Effector CD4-positive, alpha-beta T cell (primary cell): Measurements from ENCODE around the gene SPINK5.

ENCODE experiments used
- DNase-seq: peaks from one replicate; pipeline ENCODE4 v3.0.0-alpha.2; 2020

SPINK5 gene

GRCh38 chr5:148091991-148092964 is 28.5 kb downstream of the SPINK5 start:
- DNase-seq, result no peak

DNA sequence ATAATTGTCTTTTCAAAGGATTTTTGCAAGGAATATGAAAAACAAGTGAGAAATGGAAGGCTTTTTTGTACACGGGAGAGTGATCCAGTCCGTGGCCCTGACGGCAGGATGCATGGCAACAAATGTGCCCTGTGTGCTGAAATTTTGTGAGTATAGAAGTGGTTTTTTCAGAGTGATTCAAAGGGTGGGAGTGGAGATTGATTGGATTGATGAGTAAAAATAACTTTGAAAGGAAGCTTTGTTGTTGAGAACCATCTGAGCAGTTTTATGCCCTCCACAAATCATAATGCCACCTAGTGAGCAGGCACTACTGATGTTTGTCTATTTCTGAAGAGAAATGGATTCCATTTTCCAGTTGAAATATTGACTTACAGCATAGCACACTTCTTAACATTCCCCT is 30.6 kb downstream of the SPINK5 start:
- no peak for DNase-seq

DNA sequence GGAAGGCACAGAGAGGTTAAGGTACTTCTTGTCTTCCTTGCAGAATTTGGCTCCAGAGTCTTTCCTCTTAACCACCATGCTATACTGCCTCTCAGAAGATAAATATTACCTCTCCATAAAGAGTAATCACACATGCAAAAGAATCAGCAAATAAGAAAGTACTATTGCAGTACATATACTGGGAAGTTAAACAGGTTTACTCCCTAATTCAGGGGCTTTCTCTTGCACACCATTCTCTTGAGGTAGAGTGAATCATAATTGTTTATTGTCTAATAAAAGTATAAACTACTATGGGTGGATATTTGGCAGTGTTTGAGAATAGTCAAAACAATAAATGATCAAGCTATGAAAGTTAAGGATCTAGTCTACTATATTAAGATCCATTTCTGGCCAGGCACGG is 40.4 kb downstream of the SPINK5 start:
- DNase-seq, result no peak

GRCh38 chr5:148107608-148108007 is 43.8 kb downstream of the SPINK5 start:
- no peak for DNase-seq

- no peak for DNase-seq
Measured at GRCh38 chr5:148113243-148113642, 49.5 kb downstream of the SPINK5 start.

GRCh38 chr5:148120317-148120716 is 56.5 kb downstream of the SPINK5 start:
- DNase-seq, result no peak

- no peak for DNase-seq
Measured at GRCh38 chr5:148125641-148126040, 61.9 kb downstream of the SPINK5 start.

DNA sequence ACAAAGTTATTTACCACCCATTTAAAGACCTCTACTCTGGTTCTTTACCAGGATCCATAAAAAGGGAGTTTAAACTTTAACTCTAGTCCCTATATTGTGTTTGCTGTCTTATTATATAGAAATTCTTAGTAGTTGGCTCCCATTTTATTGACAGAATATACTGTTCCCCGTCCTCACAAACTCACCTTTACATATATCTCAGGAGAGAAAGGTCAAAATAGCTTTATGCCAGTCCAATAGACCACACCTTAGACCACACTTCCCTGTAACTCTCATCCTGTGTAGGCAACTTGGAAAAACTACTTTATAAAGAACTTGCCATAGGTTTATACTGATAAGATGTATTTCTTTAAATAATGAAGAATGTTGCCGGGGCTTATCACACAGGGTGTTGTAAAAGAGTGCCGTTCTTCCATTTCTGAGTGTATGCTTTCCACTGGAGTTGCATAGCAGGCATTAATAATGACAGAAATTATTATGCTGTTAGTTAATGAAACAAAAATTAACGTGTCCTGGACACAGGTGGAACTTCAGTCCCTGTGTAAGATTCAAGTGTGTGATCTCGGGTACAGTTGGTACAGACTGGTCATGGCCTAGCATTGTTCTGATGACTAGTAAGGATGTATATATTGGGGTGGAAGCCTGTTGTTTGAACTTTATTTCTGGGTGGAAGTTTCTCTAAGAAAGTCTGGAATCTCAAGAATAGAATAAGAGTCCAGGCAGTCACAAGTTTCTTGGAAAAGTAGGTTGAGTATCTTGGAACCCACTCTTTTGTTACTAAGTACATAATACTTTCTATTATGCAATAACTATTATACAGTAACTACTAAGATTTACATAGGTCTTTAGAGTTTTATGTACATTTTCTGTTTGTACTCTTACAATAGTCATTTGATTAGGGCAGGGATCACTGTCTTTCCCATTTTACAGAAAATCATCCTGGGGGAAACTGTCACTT is 71.6 kb downstream of the SPINK5 start:
- no peak for DNase-seq

- DNase-seq, result no peak
Measured at GRCh38 chr5:148140846-148141245, 77.1 kb downstream of the SPINK5 start.

DNA sequence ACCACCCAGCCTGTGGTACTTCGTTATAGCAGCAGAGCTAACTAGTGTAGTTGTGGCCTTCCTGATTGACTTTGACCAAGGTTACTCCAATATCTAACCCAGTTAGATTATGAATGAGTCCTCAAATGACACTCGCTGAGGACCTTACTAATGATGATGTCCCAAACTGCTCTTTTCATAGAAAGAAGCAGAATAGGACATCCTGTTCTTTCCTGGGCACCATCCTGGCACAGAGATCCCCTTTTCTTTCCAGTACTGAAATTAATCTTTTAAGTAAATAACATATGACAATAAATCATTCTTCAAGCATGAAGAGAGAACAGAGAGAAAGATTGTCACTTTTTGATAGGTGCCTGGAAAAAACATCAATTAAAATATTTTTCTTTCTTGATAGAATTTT is 77.9 kb downstream of the SPINK5 start:
- no peak for DNase-seq

GRCh38 chr5:148145916-148146315 is 82.1 kb downstream of the SPINK5 start:
- no peak for DNase-seq

GRCh38 chr5:148146487-148146886 is 82.7 kb downstream of the SPINK5 start:
- no peak for DNase-seq

GRCh38 chr5:148147415-148147814 is 83.6 kb downstream of the SPINK5 start:
- DNase-seq, result no peak

DNA sequence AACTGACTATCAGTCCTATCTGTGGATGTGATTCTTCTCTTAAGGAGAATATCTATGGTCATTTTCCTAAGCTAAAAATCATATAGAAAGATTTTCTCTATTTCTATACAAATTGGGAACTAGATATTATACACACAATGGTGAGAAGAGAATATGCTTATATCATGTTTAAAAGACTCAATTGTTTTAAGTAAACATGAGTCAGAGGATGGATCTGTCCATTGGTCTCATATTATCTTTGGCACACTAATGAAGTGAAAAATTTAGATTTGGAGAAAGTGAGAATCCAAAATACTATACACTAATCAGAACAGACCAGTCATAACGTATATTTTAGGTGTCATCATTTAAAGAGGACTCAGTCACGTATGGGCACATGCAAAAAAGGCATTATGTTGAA is 88.1 kb downstream of the SPINK5 start:
- no peak for DNase-seq

GRCh38 chr5:148152781-148153180 is 89.0 kb downstream of the SPINK5 start:
- DNase-seq, result no peak

DNA sequence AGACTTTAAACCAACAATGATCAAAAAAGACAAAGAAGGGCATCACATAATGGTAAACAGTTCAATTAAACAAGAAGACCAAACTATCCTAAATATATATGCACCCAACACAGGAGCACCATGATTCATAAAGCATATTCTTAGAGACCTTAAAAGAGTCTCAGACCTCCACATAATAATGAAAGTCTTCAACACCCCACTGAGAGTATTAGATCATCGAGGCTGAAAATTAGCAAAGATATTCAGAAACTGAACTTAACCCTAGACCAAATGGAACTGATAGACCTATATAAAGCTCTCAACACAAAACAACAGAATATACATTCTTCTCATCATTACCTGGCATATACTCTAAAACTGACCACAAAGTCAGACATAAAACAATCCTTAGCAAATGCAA is 92.8 kb downstream of the SPINK5 start:
- DNase-seq, result no peak

GRCh38 chr5:148162038-148162437 is 98.3 kb downstream of the SPINK5 start:
- DNase-seq, result no peak

- DNase-seq, result no peak
Measured at GRCh38 chr5:148163345-148163744, 99.6 kb downstream of the SPINK5 start.

DNA sequence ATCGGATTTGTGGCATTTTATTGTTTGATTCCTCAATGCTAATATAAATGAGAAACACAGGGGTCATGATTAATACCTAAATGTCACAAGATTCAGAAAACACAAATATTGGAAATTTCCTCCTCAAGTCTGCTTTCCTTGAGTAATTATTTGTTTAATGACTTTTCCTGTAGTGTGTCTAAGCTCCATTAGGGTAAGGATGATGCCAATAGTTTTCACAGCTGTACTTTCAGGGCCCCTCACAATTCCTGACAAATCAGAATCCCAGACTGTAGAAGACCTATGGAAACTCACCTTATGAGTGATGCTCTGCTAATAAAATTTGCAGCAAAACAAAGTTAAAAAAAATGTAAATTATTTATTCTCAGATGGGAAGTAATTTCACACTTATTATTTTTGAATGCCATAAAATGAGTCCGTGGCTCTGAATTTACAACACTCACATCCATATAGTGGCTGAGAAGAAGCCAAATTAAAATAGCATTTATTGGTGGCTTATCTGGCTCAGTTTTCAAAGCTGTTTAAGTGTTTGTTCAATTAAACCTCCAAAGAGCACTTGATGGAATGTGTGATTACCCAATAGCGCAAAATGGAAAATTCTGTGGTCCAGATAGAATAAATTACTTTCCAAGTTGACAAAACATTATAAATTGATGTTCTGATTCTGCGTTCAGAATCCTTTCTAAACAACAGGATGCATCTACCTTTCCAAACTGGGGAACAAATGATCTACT is 102.9 kb downstream of the SPINK5 start:
- DNase-seq, result no peak

DNA sequence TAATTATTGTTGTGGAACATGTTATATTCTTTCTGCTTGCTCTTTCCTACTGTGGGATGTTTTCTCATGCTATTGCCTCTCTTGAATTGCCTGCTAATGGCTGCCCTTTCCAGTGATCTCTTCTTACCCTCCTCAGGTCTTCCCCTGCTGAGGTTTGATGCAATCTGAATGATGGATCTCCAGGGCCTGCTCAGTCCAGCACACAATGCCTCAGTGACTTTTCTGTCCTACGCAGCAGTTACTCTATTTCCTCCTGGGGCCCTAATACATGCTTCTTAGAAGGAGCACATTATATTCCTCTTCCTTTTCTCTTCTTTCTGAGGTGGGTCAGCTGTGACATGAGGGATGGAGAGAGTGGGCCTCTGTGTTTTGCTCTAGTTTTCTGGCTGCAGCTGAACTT is 104.5 kb downstream of the SPINK5 start, which contains the start of gene SPINK14:
Gene SPINK14 (plus strand): TSS at position 301 of the 400 bp plus-strand sequence. CDS start 1,187 bp downstream, outside the sequence.
- DNase-seq, result no peak

DNA sequence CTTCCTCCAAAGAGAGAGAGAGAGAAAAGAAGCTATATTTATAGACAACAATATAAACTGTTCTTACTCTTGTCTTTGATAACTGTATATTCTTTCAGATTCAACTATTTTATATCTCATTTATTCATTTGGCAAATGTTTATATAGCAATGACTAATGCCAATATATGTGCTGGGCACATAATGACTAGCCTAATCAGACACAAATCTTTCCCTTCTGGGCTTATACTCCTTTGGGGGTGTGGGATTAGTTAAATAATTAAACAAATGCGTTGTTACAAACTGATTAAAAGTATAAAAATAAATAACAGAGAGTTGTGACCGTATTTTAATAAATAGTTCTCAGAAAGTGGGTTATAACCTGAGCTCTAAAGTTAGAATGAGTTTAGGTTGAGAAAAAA is 108.6 kb downstream of the SPINK5 start:
- no peak for DNase-seq

- DNase-seq, result no peak
Measured at GRCh38 chr5:148176480-148176879, 112.7 kb downstream of the SPINK5 start.

DNA sequence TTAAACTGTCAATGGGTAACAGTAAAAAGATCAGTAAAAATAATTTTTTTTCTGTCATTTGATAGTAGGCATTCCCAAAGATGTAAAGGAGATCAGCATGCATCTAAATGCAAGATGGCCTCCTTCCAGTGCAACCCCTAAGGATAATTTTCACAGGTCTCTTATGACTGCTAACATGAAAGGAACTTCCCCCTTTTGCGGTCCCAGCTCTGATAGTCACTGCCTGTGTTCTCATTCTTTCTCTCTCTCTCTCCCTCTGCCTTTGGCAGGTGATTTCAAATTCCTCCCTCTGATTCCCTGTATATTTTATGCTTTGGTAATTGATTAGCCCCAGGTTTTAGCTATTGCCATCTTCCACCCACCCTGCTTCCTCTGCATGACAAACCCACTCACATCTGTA is 113.4 kb downstream of the SPINK5 start:
- DNase-seq, result no peak
